SK-N-SH (cell line): ENCODE measurements around the gene SKIL.

Experiments
- CHD2 ChIP-seq: fragments of 150-350 bp; IDR thresholded peaks from 2 replicates; pipeline ENCODE4 v1.6.1; 2018; ENCODE audit warnings: low read length; ENCODE audit not compliant: partially characterized antibody
- EP300 ChIP-seq, 2 experiments: IDR thresholded peaks; 2 replicates each; pipeline versions ENCODE4 v1.4.0 to v1.6.1; 2012; ENCODE audit warnings: borderline replicate concordance in 1 of 2, low read depth in 1 of 2, low read length in 1 of 2
- GABPA ChIP-seq: IDR thresholded peaks from 2 replicates; pipeline ENCODE4 v1.4.0; 2012; ENCODE audit warnings: low read depth, mild to moderate bottlenecking
- JUND ChIP-seq: IDR thresholded peaks from 2 replicates; pipeline ENCODE4 v1.4.0; 2012
- MXI1 ChIP-seq: IDR thresholded peaks from 2 replicates; pipeline ENCODE4 v1.6.1; 2012; ENCODE audit warnings: mild to moderate bottlenecking, low read depth, low read length, improper control_type of control experiment
- RFX5 ChIP-seq: IDR thresholded peaks from 2 replicates; pipeline ENCODE4 v1.6.1; 2012; ENCODE audit warnings: mild to moderate bottlenecking, improper control_type of control experiment, low read length
- SIN3A ChIP-seq: IDR thresholded peaks from 2 replicates; pipeline ENCODE4 v1.6.1; 2012; ENCODE audit warnings: low read depth, mild to moderate bottlenecking, low read length, moderate library complexity, borderline replicate concordance
- SMC3 ChIP-seq: IDR thresholded peaks from 2 replicates; pipeline ENCODE4 v1.6.1; 2012; ENCODE audit warnings: low read depth, low read length, improper control_type of control experiment
- TF ChIP-seq, protein P1 (sequence below): fragments of 200-600 bp; sonication (generic); IDR thresholded peaks from 2 replicates; pipeline ENCODE4 v1.6.1; 2017; ENCODE audit warnings: antibody characterized with exemption, mild to moderate bottlenecking, moderate library complexity

DNA sequence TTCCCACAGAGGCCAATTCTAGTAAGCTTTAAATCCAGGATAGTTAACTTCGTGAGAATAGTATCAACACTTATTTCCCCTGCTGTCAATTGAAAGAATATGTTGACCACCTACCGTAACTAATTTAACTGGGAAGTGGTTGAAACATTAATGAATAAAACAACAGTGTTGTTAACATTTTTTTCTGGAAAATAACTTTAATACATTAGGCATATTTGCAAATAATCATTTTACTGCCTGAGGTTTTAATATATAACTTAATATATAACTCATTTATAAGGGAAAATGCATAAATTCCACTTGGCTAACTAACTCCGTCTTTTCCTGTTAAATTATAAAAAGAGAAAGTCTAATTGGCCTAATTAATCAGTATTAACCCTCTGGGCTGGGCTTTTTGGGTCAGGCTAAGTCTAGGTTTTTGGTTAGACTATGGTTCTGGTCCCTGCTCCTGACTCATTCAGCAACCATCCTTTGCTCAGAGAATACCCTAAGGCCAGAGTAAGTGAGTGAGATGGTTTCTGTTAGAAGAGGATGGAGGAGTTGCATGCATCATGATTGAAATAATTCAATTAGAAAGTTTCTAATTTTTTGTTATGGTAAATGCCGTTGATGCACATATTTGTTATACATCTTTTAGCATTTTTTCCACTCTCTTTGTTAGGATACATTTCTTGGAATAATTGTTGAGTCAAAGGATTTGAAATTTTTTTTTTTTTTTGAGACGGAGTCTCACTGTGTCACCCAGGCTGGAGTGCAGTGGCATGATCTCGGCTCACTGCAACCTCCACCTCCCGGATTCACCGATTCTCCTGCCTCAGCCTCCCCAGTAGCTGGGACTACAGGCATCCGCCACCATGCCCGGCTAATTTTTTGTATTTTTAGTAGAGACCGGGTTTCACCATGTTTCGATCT is 10.8 kb upstream of the SKIL start:
- TF ChIP-seq, protein P1, sequence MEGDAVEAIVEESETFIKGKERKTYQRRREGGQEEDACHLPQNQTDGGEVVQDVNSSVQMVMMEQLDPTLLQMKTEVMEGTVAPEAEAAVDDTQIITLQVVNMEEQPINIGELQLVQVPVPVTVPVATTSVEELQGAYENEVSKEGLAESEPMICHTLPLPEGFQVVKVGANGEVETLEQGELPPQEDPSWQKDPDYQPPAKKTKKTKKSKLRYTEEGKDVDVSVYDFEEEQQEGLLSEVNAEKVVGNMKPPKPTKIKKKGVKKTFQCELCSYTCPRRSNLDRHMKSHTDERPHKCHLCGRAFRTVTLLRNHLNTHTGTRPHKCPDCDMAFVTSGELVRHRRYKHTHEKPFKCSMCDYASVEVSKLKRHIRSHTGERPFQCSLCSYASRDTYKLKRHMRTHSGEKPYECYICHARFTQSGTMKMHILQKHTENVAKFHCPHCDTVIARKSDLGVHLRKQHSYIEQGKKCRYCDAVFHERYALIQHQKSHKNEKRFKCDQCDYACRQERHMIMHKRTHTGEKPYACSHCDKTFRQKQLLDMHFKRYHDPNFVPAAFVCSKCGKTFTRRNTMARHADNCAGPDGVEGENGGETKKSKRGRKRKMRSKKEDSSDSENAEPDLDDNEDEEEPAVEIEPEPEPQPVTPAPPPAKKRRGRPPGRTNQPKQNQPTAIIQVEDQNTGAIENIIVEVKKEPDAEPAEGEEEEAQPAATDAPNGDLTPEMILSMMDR, result no peak
- no peak for TF ChIP-seq MXI1
- no peak for TF ChIP-seq SMC3
- TF ChIP-seq EP300 (IDR thresholded peaks at IDR 0.05; ENCODE audit: borderline replicate concordance in 1 of 2, low read depth in 1 of 2, low read length in 1 of 2), result no peak
- no peak for TF ChIP-seq JUND
- TF ChIP-seq RFX5, result no peak
- TF ChIP-seq CHD2, result no peak
- no peak for TF ChIP-seq SIN3A
- no peak for TF ChIP-seq GABPA
